OCI-LY1 (cell line): ENCODE data around the gene CEP63.

Experiments
- CTCF ChIP-seq: fragments of 200-600 bp; sonication (generic), shearing (Covaris generic); IDR thresholded peaks from 2 replicates; pipeline ENCODE4 v1.5.1; 2017; ENCODE audit warnings: mild to moderate bottlenecking, antibody characterized with exemption, low read length, moderate library complexity, mixed read lengths
- EZH2 ChIP-seq: fragments of 200-600 bp; sonication (generic), shearing (Covaris generic); IDR thresholded peaks from 2 replicates; pipeline ENCODE4 v1.8.0; 2017; ENCODE audit warnings: borderline replicate concordance, mixed run types, mild to moderate bottlenecking, antibody characterized with exemption, low read length, moderate library complexity, mixed read lengths

- TF ChIP-seq CTCF (no peak), EZH2 (no peak)
Observed at GRCh38 chr3:134608023-134608770, 122.3 kb downstream of the CEP63 start.
